ENCODE results near the gene RNASE8. TPM values are rescaled to one million over a fixed set of nuclear protein-coding genes. Genes with fewer than 3 reads are reported as not detected.

The RNASE8 gene
- total RNA-seq, 1 experiment from 2014 or later: not detected

DNA sequence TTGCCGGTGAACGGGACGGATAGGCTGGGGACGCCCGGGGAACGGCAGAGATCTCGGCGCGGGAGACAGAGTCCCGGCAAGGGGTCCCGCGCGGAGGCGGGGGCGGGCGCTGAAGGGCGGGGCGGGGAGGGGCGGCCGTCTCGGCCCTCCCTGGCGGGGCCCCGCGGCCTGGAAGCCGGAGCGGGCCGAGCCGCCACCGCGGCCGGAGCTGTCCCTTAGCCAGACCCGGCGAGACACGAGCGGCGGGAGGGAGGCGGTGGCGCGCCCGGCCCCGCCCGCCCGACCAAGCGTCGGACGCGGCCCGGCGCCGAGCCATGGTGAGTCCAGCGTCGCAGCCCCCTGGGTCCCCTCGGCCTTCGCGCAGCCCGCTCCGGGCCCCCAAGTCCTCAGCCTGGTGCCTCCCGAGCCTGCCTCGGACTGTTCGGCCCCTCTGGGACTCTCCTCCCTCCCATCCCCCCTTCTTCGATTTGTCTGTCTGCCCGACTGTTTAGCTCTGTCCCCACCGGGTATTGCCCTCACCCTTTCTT is 12.5 kb downstream of the RNASE8 start, which contains the start of gene ARHGEF40:
TSS of gene ARHGEF40 (plus strand) at position 222 of the 527 bp plus-strand sequence. CDS start at position 315, 93 bp downstream.
- no peaks in the 10 kb centered on the region for H3K9me3 ChIP-seq (ENCODE audit: low read length)
- intact Hi-C loops (cut with micrococcal nuclease): no loop called here
- no TSS peak for BruUV-seq (replicated peaks)
- no peak within 1 kb of the TSS for H3K27ac ChIP-seq (ENCODE audit: low read length)
- peak; percentile 30 for DNase-seq
- H2AFZ ChIP-seq (ENCODE audit: low read length): peak within 1 kb of the TSS; percentile 73
- no peaks in the 10 kb centered on the region for H4K20me1 ChIP-seq (ENCODE audit: low read length)
- peaks cover 6% of the 10 kb centered on the region; the same call in 1 of the 2 replicates for H3K4me1 ChIP-seq (ENCODE audit: insufficient read depth, low read length)
- no peaks in the 10 kb centered on the region for H3F3A ChIP-seq (ENCODE audit: low read length, unreplicated experiment)
- CTCF ChIA-PET: interaction anchor here (1.0 to 1.1 kb wide), 2 partner anchors 23 to 34 kb away, joined by 3 to 4 read pairs; no protein-coding TSS in a partner anchor
- peak; percentile 57 for ATAC-seq
- peak within 1 kb of the TSS; percentile 72 for H3K4me3 ChIP-seq (ENCODE audit: low read length)
- TF ChIP-seq EZH2phosphoT487 (IDR thresholded peaks at IDR 0.05; ENCODE audit: borderline replicate concordance, low read length): no peak
- TF ChIP-seq, protein P1, sequence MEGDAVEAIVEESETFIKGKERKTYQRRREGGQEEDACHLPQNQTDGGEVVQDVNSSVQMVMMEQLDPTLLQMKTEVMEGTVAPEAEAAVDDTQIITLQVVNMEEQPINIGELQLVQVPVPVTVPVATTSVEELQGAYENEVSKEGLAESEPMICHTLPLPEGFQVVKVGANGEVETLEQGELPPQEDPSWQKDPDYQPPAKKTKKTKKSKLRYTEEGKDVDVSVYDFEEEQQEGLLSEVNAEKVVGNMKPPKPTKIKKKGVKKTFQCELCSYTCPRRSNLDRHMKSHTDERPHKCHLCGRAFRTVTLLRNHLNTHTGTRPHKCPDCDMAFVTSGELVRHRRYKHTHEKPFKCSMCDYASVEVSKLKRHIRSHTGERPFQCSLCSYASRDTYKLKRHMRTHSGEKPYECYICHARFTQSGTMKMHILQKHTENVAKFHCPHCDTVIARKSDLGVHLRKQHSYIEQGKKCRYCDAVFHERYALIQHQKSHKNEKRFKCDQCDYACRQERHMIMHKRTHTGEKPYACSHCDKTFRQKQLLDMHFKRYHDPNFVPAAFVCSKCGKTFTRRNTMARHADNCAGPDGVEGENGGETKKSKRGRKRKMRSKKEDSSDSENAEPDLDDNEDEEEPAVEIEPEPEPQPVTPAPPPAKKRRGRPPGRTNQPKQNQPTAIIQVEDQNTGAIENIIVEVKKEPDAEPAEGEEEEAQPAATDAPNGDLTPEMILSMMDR (conservative IDR thresholded peaks at IDR 0.05; ENCODE audit: low read depth, low read length): no peak
- TF ChIP-seq EZH2 (IDR thresholded peaks at IDR 0.05; ENCODE audit: low read length, unreplicated experiment): no peak
- peak within 1 kb of the TSS; percentile 93 for H3K4me2 ChIP-seq (ENCODE audit: low read length)
- no peak within 1 kb of the TSS; the same call in 1 of the 2 replicates for H3K9ac ChIP-seq (ENCODE audit: low read length)
- peaks cover 52% of the 10 kb centered on the region for H3K27me3 ChIP-seq (ENCODE audit: low read length)
- no peaks in the 10 kb centered on the region for H3K79me2 ChIP-seq (ENCODE audit: low read length)
- H3K9me2 ChIP-seq (replicated peaks; ENCODE audit: low read length): no peaks in the 10 kb centered on the region
- POLR2A ChIA-PET (ENCODE audit: unreplicated experiment): no interaction called here
- no peaks in the 10 kb centered on the region for H3K36me3 ChIP-seq (ENCODE audit: low read depth, low read length)

DNA sequence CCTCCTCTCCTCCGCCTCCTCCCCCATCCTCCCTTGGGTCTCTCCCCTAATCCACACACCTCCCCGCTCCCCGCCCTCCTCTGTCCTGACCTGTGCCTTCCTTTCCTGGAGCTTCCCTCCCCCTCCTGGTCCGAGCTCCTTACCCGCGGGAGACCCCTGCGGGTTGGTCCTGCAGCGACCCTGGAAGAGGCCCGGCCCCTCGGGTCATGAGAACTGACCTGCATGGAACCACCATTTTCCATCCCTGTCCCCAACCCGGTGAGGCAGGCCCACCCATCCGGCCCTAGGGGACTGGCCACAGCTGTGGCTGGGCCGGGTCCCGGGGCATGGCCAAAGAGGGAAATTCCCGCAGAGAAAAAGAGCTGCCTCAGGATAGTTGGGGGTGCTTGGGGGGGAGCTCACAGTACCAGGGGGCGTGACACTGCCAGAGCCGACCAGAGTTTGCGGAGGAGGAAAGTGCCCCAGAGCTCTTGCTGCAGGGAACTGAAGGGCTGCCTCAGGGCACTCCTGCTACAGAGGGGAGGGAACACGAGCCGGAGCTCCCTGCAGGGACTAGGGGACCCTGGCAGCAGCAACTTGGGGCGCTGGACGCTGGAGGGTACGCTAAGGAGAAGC is 13.1 kb downstream of the RNASE8 start:
- POLR2A ChIA-PET (ENCODE audit: unreplicated experiment): no interaction called here
- BruUV-seq (replicated peaks): no TSS peak
- Histone ChIP-seq H3F3A (ENCODE audit: low read length, unreplicated experiment) (no peaks in the 10 kb centered on the region), H3K27me3 (ENCODE audit: low read length) (peaks cover 48% of the 10 kb centered on the region), H3K4me1 (ENCODE audit: insufficient read depth, low read length) (peaks cover 6% of the 10 kb centered on the region; the same call in 1 of the 2 replicates), H3K9ac (ENCODE audit: low read length) (no peak overlapping the region; the same call in 1 of the 2 replicates), H3K9me2 (replicated peaks; ENCODE audit: low read length) (no peaks in the 10 kb centered on the region), H3K4me3 (ENCODE audit: low read length) (peak overlapping the region; percentile 72), H3K27ac (ENCODE audit: low read length) (no peak overlapping the region), H3K4me2 (ENCODE audit: low read length) (peak overlapping the region; percentile 93), H4K20me1 (ENCODE audit: low read length) (no peaks in the 10 kb centered on the region), H2AFZ (ENCODE audit: low read length) (peak overlapping the region; percentile 73), H3K36me3 (ENCODE audit: low read depth, low read length) (no peaks in the 10 kb centered on the region), H3K9me3 (ENCODE audit: low read length) (no peaks in the 10 kb centered on the region), H3K79me2 (ENCODE audit: low read length) (no peaks in the 10 kb centered on the region)
- peak; percentile 15 for ATAC-seq
- intact Hi-C loops (cut with micrococcal nuclease): no loop called here
- no peak for DNase-seq
- CTCF ChIA-PET: interaction anchor here (1.0 to 1.1 kb wide), 2 partner anchors 22 to 34 kb away, joined by 3 to 4 read pairs; no protein-coding TSS in a partner anchor
- no peak for TF ChIP-seq EZH2phosphoT487 (IDR thresholded peaks at IDR 0.05; ENCODE audit: borderline replicate concordance, low read length)
- no peak for TF ChIP-seq EZH2 (IDR thresholded peaks at IDR 0.05; ENCODE audit: low read length, unreplicated experiment)
- TF ChIP-seq, protein P1 (conservative IDR thresholded peaks at IDR 0.05; ENCODE audit: low read depth, low read length): no peak

Data from PC-3 (cell line).